Activated CD8-positive, alpha-beta T cell treated with anti-CD3 and anti-CD28 coated beads, Interleukin-2, amount 10 ng/mL, durations not matched to agents 7 days and 5 days (primary cell): Measurements from ENCODE around the gene TMEM115. TPM values are rescaled to one million over a fixed set of nuclear protein-coding genes. Genes with fewer than 3 reads are reported as not detected.

Experiments
- ATAC-seq: fragments of 150-1000 bp; cut with Tn5 transposase; one replicate; pipeline ENCODE4 v1.10.0; 2021; ENCODE audit warnings: moderate library complexity
- CTCF ChIA-PET: fragments of 350-600 bp; sonication (Branson Sonifier 250); formaldehyde crosslinking; loops from one replicate; lab custom pipeline; 2021; ENCODE audit warnings: antibody characterized with exemption; lab: Charles Lee
- POLR2A ChIA-PET: fragments of 350-600 bp; sonication (Branson Sonifier 250); formaldehyde crosslinking; loops from one replicate; lab custom pipeline; 2021; ENCODE audit warnings: antibody characterized with exemption; lab: Charles Lee
- DNase-seq: peaks from one replicate; pipeline ENCODE4 v3.0.0-alpha.2; 2020
- H3K27ac Mint-ChIP-seq: one replicate; pipeline ENCODE4 v1.8.0; 2021; ENCODE audit warnings: mild to moderate bottlenecking, mixed read lengths
- H3K27me3 Mint-ChIP-seq: one replicate; pipeline ENCODE4 v1.8.0; 2021; ENCODE audit warnings: low read depth, mixed read lengths
- H3K36me3 Mint-ChIP-seq: one replicate; pipeline ENCODE4 v1.8.0; 2021; ENCODE audit warnings: low read depth, mixed read lengths
- H3K4me1 Mint-ChIP-seq: one replicate; pipeline ENCODE4 v1.8.0; 2021; ENCODE audit warnings: low read depth, mixed read lengths
- H3K4me3 Mint-ChIP-seq: one replicate; pipeline ENCODE4 v1.8.0; 2021; ENCODE audit warnings: mild to moderate bottlenecking, mixed read lengths
- H3K9me3 Mint-ChIP-seq: one replicate; pipeline ENCODE4 v1.8.0; 2022; ENCODE audit warnings: mixed read lengths; ENCODE audit not compliant: insufficient read depth
- total RNA-seq, 2 experiments: library from RNA; stranded (reverse); gene quantifications; one replicate each; pipeline ENCODE4 v1.2.3, GENCODE V29; 2021

TMEM115 gene
- total RNA-seq, 2 experiments from 2014 or later, result 18.0 to 18.9 TPM

DNA sequence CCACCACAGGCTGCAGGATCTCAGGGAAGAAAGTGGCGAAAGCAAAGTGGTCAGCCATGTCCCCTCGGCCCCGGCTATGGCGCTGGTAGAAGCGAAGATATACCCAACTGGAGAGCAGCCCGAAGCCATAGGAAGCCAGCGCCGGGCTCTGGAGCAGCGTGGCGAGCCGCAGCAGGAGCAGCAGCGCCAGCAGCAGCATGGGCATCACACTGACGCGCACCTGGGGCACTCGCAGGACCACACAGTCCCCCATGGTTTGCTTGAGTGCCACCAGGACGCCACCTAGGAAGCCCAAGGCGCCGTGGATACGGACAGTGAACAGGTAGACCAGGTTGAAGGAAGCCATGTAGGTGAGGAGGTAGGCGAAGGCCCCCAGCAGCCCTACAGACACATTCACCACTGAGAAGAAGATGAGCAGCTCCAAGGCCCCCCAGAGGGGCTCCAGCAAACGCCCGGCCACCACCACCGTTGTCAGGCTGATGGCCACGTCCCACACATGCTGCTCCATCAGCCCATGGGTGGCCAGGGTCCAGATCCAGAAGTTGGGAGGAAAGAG is 888 bp downstream of the TMEM115 start:
- ATAC-seq (no peak), DNase-seq (no peak)
- peak overlapping the region; percentile 96 for H3K4me3 Mint-ChIP-seq
- H3K27ac Mint-ChIP-seq, result peak overlapping the region; percentile 84
- peaks cover 4% of the 10 kb centered on the region for H3K27me3 Mint-ChIP-seq
- CTCF ChIA-PET, result interaction anchor here (0.9 kb wide), 1 partner anchor 18 kb away, joined by 3 read pairs; the partner anchor contains the start of gene RASSF1
- H3K4me1 Mint-ChIP-seq, result peaks cover 48% of the 10 kb centered on the region
- POLR2A ChIA-PET, result interaction anchor here (1.9 kb wide), 1 partner anchor 18 kb away, joined by 9 read pairs; the partner anchor contains the start of gene RASSF1
- H3K36me3 Mint-ChIP-seq, result peaks cover 27% of the 10 kb centered on the region
- no peaks in the 10 kb centered on the region for H3K9me3 Mint-ChIP-seq

DNA sequence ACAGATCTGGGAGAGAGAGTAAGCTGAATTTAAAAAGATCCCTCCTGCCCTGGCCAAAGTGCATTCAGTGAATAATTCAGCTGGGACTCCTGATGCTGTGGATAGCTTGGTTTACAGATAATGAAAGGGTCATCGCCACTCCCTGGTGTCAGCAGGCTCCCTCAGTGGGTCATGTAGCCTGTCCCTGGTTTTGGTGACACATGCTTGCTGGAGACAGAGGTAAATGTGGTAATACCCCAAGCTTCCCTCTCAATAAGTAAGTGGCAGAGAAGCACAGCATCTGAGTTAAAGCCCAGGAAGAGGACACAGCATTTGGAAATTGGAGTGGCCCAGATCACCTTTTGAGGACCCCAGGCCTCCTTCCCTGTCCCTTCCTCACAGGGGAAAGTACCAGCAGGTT is 1.8 kb downstream of the TMEM115 start:
- peak overlapping the region; percentile 96 for H3K4me3 Mint-ChIP-seq
- H3K36me3 Mint-ChIP-seq, result peaks cover 32% of the 10 kb centered on the region
- CTCF ChIA-PET, result interaction anchor here (1.3 to 2.0 kb wide), 3 partner anchors 10 to 19 kb away, joined by 4 to 11 read pairs (median 5); partner anchors contain the start of gene ZMYND10
- H3K4me1 Mint-ChIP-seq, result peaks cover 50% of the 10 kb centered on the region
- ATAC-seq, result no peak
- no peaks in the 10 kb centered on the region for H3K27me3 Mint-ChIP-seq
- POLR2A ChIA-PET, result interaction anchor here (0.9 to 2.2 kb wide), 4 partner anchors 8 to 254 kb away, joined by 3 to 11 read pairs (median 6); partner anchors contain the start of genes CISH and RASSF1
- peak overlapping the region; percentile 44 for H3K27ac Mint-ChIP-seq
- H3K9me3 Mint-ChIP-seq, result no peaks in the 10 kb centered on the region
- DNase-seq, result no peak

DNA sequence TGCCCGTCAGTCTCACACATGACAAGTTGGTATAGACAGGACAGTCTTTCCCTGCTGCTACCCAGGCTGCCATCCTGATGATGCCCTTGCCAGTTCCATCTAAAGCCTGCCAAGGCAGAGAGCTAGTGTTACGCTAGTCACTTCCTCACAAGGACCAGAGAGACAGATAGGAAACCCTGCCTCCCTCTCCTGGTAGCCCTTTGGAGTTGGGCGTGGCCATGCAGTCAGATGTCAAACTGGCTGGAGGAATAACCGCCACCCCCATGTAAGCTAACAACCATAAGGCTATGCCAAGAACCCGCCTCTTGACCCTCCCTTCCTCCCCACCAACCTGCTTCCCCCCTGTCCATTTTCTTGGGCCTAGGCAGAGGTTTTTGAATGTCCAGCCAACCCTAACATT is 2.8 kb downstream of the TMEM115 start:
- Mint-ChIP-seq H3K9me3 (no peaks in the 10 kb centered on the region), H3K36me3 (peaks cover 33% of the 10 kb centered on the region), H3K27ac (no peak overlapping the region), H3K4me3 (peak overlapping the region; percentile 96), H3K4me1 (peaks cover 55% of the 10 kb centered on the region), H3K27me3 (no peaks in the 10 kb centered on the region)
- POLR2A ChIA-PET, result interaction anchor here (0.8 to 2.2 kb wide), 4 partner anchors 11 to 255 kb away, joined by 3 to 11 read pairs (median 6); partner anchors contain the start of genes CISH, RASSF1 and ZMYND10
- ATAC-seq (no peak), DNase-seq (no peak)
- CTCF ChIA-PET, result interaction anchor here (1.0 to 2.0 kb wide), 6 partner anchors 9 to 186 kb away, joined by 3 to 11 read pairs (median 4); partner anchors contain the start of genes RASSF1 and ZMYND10

DNA sequence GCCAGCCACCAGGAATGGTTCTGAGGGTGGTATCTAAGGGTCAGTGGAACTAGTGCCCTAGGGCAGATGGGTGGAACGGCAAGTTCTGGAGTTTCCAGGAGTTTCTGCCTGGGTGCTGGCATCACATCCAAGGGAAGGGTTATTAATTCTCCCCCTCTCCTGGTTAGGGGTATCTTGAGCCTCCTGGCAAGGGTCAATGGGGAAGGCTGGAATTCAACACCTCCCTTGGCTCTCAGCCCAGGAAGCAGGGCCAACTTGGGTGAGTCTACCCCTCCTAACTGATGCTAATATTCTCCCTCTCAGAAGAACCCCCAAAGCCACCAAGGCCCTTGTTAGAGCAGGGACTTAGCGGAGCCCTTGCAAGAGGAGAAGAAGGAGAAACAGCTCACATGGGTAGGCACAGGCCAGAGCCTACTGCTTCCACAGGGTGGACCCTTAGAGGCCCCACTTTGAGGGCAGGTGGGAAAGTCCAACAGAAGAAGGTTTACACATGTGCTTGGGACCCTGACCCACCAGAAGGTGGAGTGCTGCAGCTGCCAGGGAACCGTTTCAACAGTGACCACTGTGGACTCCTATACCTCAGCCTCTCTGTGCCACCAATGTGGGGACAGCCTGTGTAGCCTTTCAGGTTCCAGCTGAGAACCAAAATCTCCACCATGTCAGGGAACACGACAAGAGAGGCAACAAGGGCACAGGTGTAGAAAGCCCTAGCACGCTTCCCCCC is 3.3 kb downstream of the TMEM115 start:
- ChIA-PET POLR2A (interaction anchor here (0.8 to 3.5 kb wide), 3 partner anchors 10 to 18 kb away, joined by 3 to 21 read pairs (median 11); partner anchors contain the start of genes RASSF1 and ZMYND10), CTCF (interaction anchor here (1.0 to 2.0 kb wide), 6 partner anchors 9 to 186 kb away, joined by 3 to 11 read pairs (median 4); partner anchors contain the start of genes RASSF1 and ZMYND10)
- no peaks in the 10 kb centered on the region for H3K27me3 Mint-ChIP-seq
- DNase-seq, result no peak
- peaks cover 39% of the 10 kb centered on the region for H3K36me3 Mint-ChIP-seq
- H3K4me1 Mint-ChIP-seq, result peaks cover 61% of the 10 kb centered on the region
- no peak for ATAC-seq
- H3K4me3 Mint-ChIP-seq, result peak overlapping the region; percentile 96
- H3K27ac Mint-ChIP-seq, result no peak overlapping the region
- H3K9me3 Mint-ChIP-seq, result no peaks in the 10 kb centered on the region

GRCh38 chr3:50354850-50355249 is 4.5 kb downstream of the TMEM115 start:
- Mint-ChIP-seq H3K27ac (no peak overlapping the region), H3K9me3 (no peaks in the 10 kb centered on the region), H3K36me3 (peaks cover 47% of the 10 kb centered on the region), H3K4me3 (no peak overlapping the region), H3K27me3 (no peaks in the 10 kb centered on the region), H3K4me1 (peaks cover 64% of the 10 kb centered on the region)
- CTCF ChIA-PET, result interaction anchor here (1.1 kb wide), 1 partner anchor 17 kb away, joined by 3 read pairs; no protein-coding TSS in a partner anchor
- no peak for ATAC-seq
- POLR2A ChIA-PET, result interaction anchor here (1.2 to 3.5 kb wide), 3 partner anchors 13 to 55 kb away, joined by 3 to 21 read pairs (median 7); partner anchors contain the start of genes HYAL3, NAA80 and RASSF1
- DNase-seq, result no peak

DNA sequence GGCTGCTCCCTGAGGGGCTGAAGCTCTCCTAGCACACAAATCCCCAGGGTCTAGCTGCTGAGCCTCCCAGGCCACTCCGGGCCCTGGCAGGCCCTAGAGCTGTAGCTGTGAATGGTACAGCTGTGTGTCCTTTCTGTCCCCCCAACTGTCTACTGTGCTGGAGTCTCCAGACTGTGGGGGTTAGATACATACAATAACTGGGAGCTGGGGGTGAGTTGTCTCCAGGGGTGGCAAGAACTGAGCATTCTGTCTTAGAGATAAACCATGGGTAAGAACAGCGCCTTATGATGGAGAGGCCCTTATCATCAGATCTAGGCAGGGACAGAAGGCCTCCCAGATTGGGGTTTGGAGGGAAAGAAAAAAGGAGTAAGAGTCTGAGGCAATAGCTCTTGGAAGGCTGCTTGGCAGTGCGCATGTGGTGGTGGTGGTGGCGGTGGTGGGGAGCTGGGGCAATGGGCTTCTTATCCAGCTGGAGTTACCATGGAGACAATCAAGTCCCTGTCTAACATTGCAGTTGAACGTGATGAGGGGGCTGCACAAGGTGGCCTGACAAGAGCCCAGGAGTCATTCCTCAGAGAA is 5.0 kb downstream of the TMEM115 start:
- CTCF ChIA-PET, result interaction anchor here (1.1 to 1.6 kb wide), 2 partner anchors 16 to 18 kb away, joined by 3 to 6 read pairs; no protein-coding TSS in a partner anchor
- ATAC-seq (no peak), DNase-seq (no peak)
- Mint-ChIP-seq H3K36me3 (peaks cover 50% of the 10 kb centered on the region), H3K27ac (no peak overlapping the region), H3K4me1 (peaks cover 64% of the 10 kb centered on the region), H3K27me3 (no peaks in the 10 kb centered on the region), H3K4me3 (no peak overlapping the region), H3K9me3 (no peaks in the 10 kb centered on the region)
- POLR2A ChIA-PET, result interaction anchor here (0.8 to 3.5 kb wide), 6 partner anchors 8 to 55 kb away, joined by 3 to 21 read pairs (median 4); partner anchors contain the start of genes HYAL3, NAA80 and RASSF1

DNA sequence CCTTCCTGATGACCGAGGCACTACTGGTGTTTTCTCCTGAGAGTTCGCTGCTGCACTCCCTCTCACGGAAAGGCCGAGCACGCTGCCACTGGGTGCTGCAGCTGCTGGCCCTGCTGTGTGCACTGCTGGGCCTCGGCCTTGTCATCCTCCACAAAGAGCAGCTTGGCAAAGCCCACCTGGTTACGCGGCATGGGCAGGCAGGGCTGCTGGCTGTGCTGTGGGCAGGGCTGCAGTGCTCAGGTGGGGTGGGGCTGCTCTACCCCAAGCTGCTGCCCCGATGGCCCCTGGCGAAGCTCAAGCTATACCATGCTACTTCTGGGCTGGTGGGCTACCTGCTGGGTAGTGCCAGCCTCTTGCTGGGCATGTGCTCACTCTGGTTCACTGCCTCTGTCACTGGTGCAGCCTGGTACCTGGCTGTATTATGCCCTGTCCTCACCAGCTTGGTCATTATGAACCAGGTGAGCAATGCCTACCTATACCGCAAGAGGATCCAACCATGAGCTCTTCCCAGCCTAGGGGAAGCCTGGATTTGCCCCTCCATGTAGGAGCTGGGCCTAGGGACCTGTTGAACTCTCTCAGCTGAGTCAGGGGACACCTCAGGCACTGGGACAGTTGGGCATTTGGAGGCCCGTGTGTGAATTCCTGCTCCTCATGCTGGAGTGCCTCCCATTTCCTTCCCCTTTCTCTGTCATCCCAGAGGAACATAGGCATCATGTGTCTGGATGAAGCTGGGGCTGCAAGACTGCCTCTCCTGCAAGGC is 5.9 kb downstream of the TMEM115 start:
- ATAC-seq, result no peak
- peaks cover 70% of the 10 kb centered on the region for H3K4me1 Mint-ChIP-seq
- POLR2A ChIA-PET, result interaction anchor here (0.8 to 3.5 kb wide), 7 partner anchors 8 to 78 kb away, joined by 3 to 21 read pairs (median 4); partner anchors contain the start of genes HYAL3, NAA80 and RASSF1
- H3K9me3 Mint-ChIP-seq, result no peaks in the 10 kb centered on the region
- no peak overlapping the region for H3K4me3 Mint-ChIP-seq
- H3K27ac Mint-ChIP-seq, result no peak overlapping the region
- no peak for DNase-seq
- no peaks in the 10 kb centered on the region for H3K27me3 Mint-ChIP-seq
- CTCF ChIA-PET, result interaction anchor here (0.9 to 1.6 kb wide), 7 partner anchors 8 to 248 kb away, joined by 3 to 9 read pairs (median 4); partner anchors contain the start of genes HYAL3 and NAA80
- H3K36me3 Mint-ChIP-seq, result peaks cover 57% of the 10 kb centered on the region

- Mint-ChIP-seq H3K27ac (no peak overlapping the region), H3K36me3 (peaks cover 59% of the 10 kb centered on the region), H3K4me1 (peaks cover 70% of the 10 kb centered on the region), H3K4me3 (no peak overlapping the region), H3K27me3 (no peaks in the 10 kb centered on the region), H3K9me3 (no peaks in the 10 kb centered on the region)
- ChIA-PET POLR2A (interaction anchor here (0.7 to 3.5 kb wide), 6 partner anchors 9 to 79 kb away, joined by 3 to 21 read pairs (median 4); partner anchors contain the start of gene RASSF1), CTCF (interaction anchor here (0.9 to 1.6 kb wide), 7 partner anchors 9 to 249 kb away, joined by 3 to 9 read pairs (median 4); partner anchors contain the start of genes HYAL3 and NAA80)
- no peak for DNase-seq
- no peak for ATAC-seq
Observed at GRCh38 chr3:50352781-50353180, 6.5 kb downstream of the TMEM115 start.

GRCh38 chr3:50351323-50351697 is 8.0 kb downstream of the TMEM115 start:
- Mint-ChIP-seq H3K4me1 (peaks cover 67% of the 10 kb centered on the region), H3K9me3 (no peaks in the 10 kb centered on the region), H3K4me3 (peak overlapping the region; percentile 96), H3K27me3 (no peaks in the 10 kb centered on the region), H3K27ac (peak overlapping the region; percentile 99), H3K36me3 (peaks cover 59% of the 10 kb centered on the region)
- ChIA-PET POLR2A (interaction anchor here (0.9 to 3.2 kb wide), 7 partner anchors 10 to 266 kb away, joined by 3 to 35 read pairs (median 6); partner anchors contain the start of genes CISH, HYAL3, MAPKAPK3 and NAA80), CTCF (interaction anchor here (1.1 to 3.2 kb wide), 5 partner anchors 10 to 262 kb away, joined by 3 to 21 read pairs (median 4); no protein-coding TSS in a partner anchor)
- ATAC-seq, result no peak
- DNase-seq, result no peak
